GM23248 (cell line): ENCODE data around the gene USP32. TPM values are rescaled to one million over a fixed set of nuclear protein-coding genes. Genes with fewer than 3 reads are reported as not detected.

Experiments
- DNase-seq: peaks from one replicate; pipeline ENCODE4 v3.0.0-alpha.2; 2015
- H2AFZ ChIP-seq: fragments of 200-600 bp; sonication (generic); 2 replicates; pipeline ENCODE4 v1.6.1; 2016; ENCODE audit warnings: antibody characterized with exemption
- H3F3A ChIP-seq: fragments of 200-600 bp; sonication (generic); 2 replicates; pipeline ENCODE4 v1.6.1; 2016; ENCODE audit warnings: mild to moderate bottlenecking, antibody characterized with exemption, mixed run types; ENCODE audit not compliant: insufficient read depth
- H3K27ac ChIP-seq: fragments of 200-600 bp; sonication (generic); 2 replicates; pipeline ENCODE4 v1.5.1; 2016; ENCODE audit warnings: mild to moderate bottlenecking
- H3K27me3 ChIP-seq: fragments of 200-600 bp; sonication (generic); replicated peaks from 2 replicates; pipeline ENCODE4 v1.6.1; 2016; ENCODE audit warnings: mild to moderate bottlenecking; ENCODE audit not compliant: insufficient read depth
- H3K36me3 ChIP-seq: fragments of 200-600 bp; sonication (generic); 2 replicates; pipeline ENCODE4 v1.6.1; 2016; ENCODE audit warnings: low read depth, mild to moderate bottlenecking
- H3K4me1 ChIP-seq: fragments of 200-600 bp; sonication (generic); 2 replicates; pipeline ENCODE4 v1.6.1; 2016; ENCODE audit warnings: mild to moderate bottlenecking; ENCODE audit not compliant: insufficient read depth
- H3K4me2 ChIP-seq: fragments of 200-600 bp; sonication (generic); one replicate; pipeline ENCODE4 v1.6.1; 2016; ENCODE audit warnings: mild to moderate bottlenecking; ENCODE audit not compliant: unreplicated experiment
- H3K4me3 ChIP-seq: fragments of 200-600 bp; sonication (generic); 2 replicates; pipeline ENCODE4 v1.5.1; 2016; ENCODE audit warnings: mild to moderate bottlenecking
- H3K79me2 ChIP-seq: fragments of 200-600 bp; sonication (generic); 2 replicates; pipeline ENCODE4 v1.6.1; 2016; ENCODE audit warnings: mild to moderate bottlenecking; ENCODE audit not compliant: insufficient read depth
- H3K9ac ChIP-seq: fragments of 200-600 bp; sonication (generic); 2 replicates; pipeline ENCODE4 v1.6.1; 2016; ENCODE audit warnings: mild to moderate bottlenecking
- H3K9me2 ChIP-seq: fragments of 200-600 bp; sonication (generic); 2 replicates; pipeline ENCODE4 v1.6.1; 2016; ENCODE audit warnings: mixed run types, mild to moderate bottlenecking, moderate library complexity; ENCODE audit not compliant: insufficient read depth
- H3K9me3 ChIP-seq: fragments of 200-600 bp; sonication (generic); one replicate; pipeline ENCODE4 v1.6.1; 2017; ENCODE audit warnings: low read depth
- H4K20me1 ChIP-seq: fragments of 200-600 bp; sonication (generic); 2 replicates; pipeline ENCODE4 v1.6.0; 2016; ENCODE audit not compliant: insufficient read depth
- EZH2 ChIP-seq: fragments of 200-600 bp; sonication (generic); IDR thresholded peaks from 2 replicates; pipeline ENCODE4 v1.6.1; 2018; ENCODE audit warnings: antibody characterized with exemption, mild to moderate bottlenecking; ENCODE audit not compliant: insufficient read depth, poor library complexity, severe bottlenecking
- EZH2phosphoT487 ChIP-seq: fragments of 200-600 bp; sonication (generic); IDR thresholded peaks from 2 replicates; pipeline ENCODE4 v1.6.1; 2018; ENCODE audit warnings: antibody characterized with exemption, moderate library complexity, mild to moderate bottlenecking, low read depth; ENCODE audit not compliant: insufficient read depth
- WGBS, 2 experiments: methylation state at CpG; one replicate each; pipeline ENCODE4 v1.1.6; 2015 to 2017; ENCODE audit warnings: low lambda C conversion rate in 2 of 2, low coverage in 1 of 2; ENCODE audit errors: missing lambda C conversion rate in 2 of 2; 5-methylcytosine and 5-hydroxymethylcytosine counted together
- in situ Hi-C: fragments of 300-500 bp; cut with MboI; formaldehyde crosslinking; loops from 2 replicates; pipeline ENCODE4 v1.15.0; 2020
- polyA plus RNA-seq: library from polyadenylated mRNA; unstranded; fragments of >200 nt; fragmentation: Nextera tagmentation; extraction: Ambion mirVana; gene quantifications from 2 replicates; pipeline ENCODE4 v1.2.1, GENCODE V29; 2016
- total RNA-seq: library from RNA; depleted of rRNA; stranded (reverse); fragments of >200 nt; shearing (Covaris generic); gene quantifications from 2 replicates; pipeline ENCODE4 v1.2.3, GENCODE V29; 2014

The USP32 gene
- total and polyA plus RNA-seq, 2 experiments from 2014 or later = 14.0 to 33.9 TPM

- peaks cover 100% of the 10 kb centered on the region for H3K79me2 ChIP-seq
- peaks cover 12% of the 10 kb centered on the region for H3K4me1 ChIP-seq
- DNase-seq = no peak
- no peak for TF ChIP-seq EZH2phosphoT487
- TF ChIP-seq EZH2 = no peak
- H3K36me3 ChIP-seq = no peaks in the 10 kb centered on the region
- H3K27me3 ChIP-seq = no peaks in the 10 kb centered on the region
- no peaks in the 10 kb centered on the region for H3K9me2 ChIP-seq
- in situ Hi-C loops = no loop called here
- H3K27ac ChIP-seq = no peak overlapping the region
- no peak overlapping the region for H3K4me3 ChIP-seq
- H2AFZ ChIP-seq = no peak overlapping the region
- 95 to 100% methylated on average over 1 of the region's 1 CpG for WGBS, 2 experiments
- no peaks in the 10 kb centered on the region for H3F3A ChIP-seq
- H3K9me3 ChIP-seq = no peaks in the 10 kb centered on the region
- no peak overlapping the region for H3K9ac ChIP-seq
- peaks cover 9% of the 10 kb centered on the region; the same call in 1 of the 2 replicates for H4K20me1 ChIP-seq
- no peak overlapping the region for H3K4me2 ChIP-seq
Measured at GRCh38 chr17:60314423-60314822, 77.5 kb downstream of the USP32 start.

- 34 to 45% methylated on average over 2 of the region's 2 CpGs for WGBS, 2 experiments
- TF ChIP-seq EZH2phosphoT487 = no peak
- Histone ChIP-seq H3K9me3 (no peaks in the 10 kb centered on the region), H3K4me2 (no peak overlapping the region), H3K9me2 (no peaks in the 10 kb centered on the region), H3K79me2 (peaks cover 100% of the 10 kb centered on the region), H3K27ac (0 out of 2 replicates have a peak overlapping the region, but pooled peaks have one; percentile 14), H3K4me3 (no peak overlapping the region), H3F3A (no peaks in the 10 kb centered on the region), H3K9ac (no peak overlapping the region), H2AFZ (no peak overlapping the region), H4K20me1 (peaks cover 9% of the 10 kb centered on the region; the same call in 1 of the 2 replicates), H3K27me3 (no peaks in the 10 kb centered on the region), H3K36me3 (no peaks in the 10 kb centered on the region), H3K4me1 (peaks cover 12% of the 10 kb centered on the region)
- in situ Hi-C loops = no loop called here
- peak; percentile 71 for DNase-seq
Measured at GRCh38 chr17:60311936-60312335, 80.0 kb downstream of the USP32 start.

GRCh38 chr17:60311186-60311585 lies 80.7 kb downstream of the USP32 start:
- in situ Hi-C loops = no loop called here
- 86 to 90% methylated on average over 2 of the region's 2 CpGs for WGBS, 2 experiments
- TF ChIP-seq EZH2 (no peak), EZH2phosphoT487 (no peak)
- H3K4me2 ChIP-seq = no peak overlapping the region
- no peak overlapping the region for H3K9ac ChIP-seq
- peaks cover 12% of the 10 kb centered on the region for H3K4me1 ChIP-seq
- peak; percentile 37 for DNase-seq
- 0 out of 2 replicates have a peak overlapping the region, but pooled peaks have one; percentile 14 for H3K27ac ChIP-seq
- peaks cover 100% of the 10 kb centered on the region for H3K79me2 ChIP-seq
- H2AFZ ChIP-seq = no peak overlapping the region
- no peaks in the 10 kb centered on the region for H3K27me3 ChIP-seq
- H3K4me3 ChIP-seq = no peak overlapping the region
- H3K9me2 ChIP-seq = no peaks in the 10 kb centered on the region
- H4K20me1 ChIP-seq = peaks cover 9% of the 10 kb centered on the region; the same call in 1 of the 2 replicates
- H3F3A ChIP-seq = no peaks in the 10 kb centered on the region
- no peaks in the 10 kb centered on the region for H3K9me3 ChIP-seq
- H3K36me3 ChIP-seq = no peaks in the 10 kb centered on the region

GRCh38 chr17:60305141-60305540 lies 86.8 kb downstream of the USP32 start:
- in situ Hi-C loops = no loop called here
- H3K4me3 ChIP-seq = no peak overlapping the region
- H4K20me1 ChIP-seq = no peaks in the 10 kb centered on the region
- H3K27me3 ChIP-seq = no peaks in the 10 kb centered on the region
- no peaks in the 10 kb centered on the region for H3K9me3 ChIP-seq
- WGBS, 2 experiments = 69 to 71% methylated on average over 4 of the region's 4 CpGs
- H3K9me2 ChIP-seq = no peaks in the 10 kb centered on the region
- H3K4me2 ChIP-seq = no peak overlapping the region
- no peaks in the 10 kb centered on the region for H3K4me1 ChIP-seq
- no peak overlapping the region for H3K9ac ChIP-seq
- no peak overlapping the region for H2AFZ ChIP-seq
- peaks cover 99% of the 10 kb centered on the region for H3K79me2 ChIP-seq
- no peak overlapping the region for H3K27ac ChIP-seq
- H3F3A ChIP-seq = no peaks in the 10 kb centered on the region
- H3K36me3 ChIP-seq = no peaks in the 10 kb centered on the region; the same call in 1 of the 2 replicates
- TF ChIP-seq EZH2 (no peak), EZH2phosphoT487 (no peak)
- DNase-seq = no peak

GRCh38 chr17:60304502-60304901 lies 87.4 kb downstream of the USP32 start:
- Histone ChIP-seq H3K79me2 (peaks cover 99% of the 10 kb centered on the region), H3K36me3 (no peaks in the 10 kb centered on the region; the same call in 1 of the 2 replicates), H3K9ac (no peak overlapping the region), H2AFZ (no peak overlapping the region), H3K27me3 (no peaks in the 10 kb centered on the region), H3K9me3 (no peaks in the 10 kb centered on the region), H3K4me3 (no peak overlapping the region), H3K27ac (no peak overlapping the region), H4K20me1 (no peaks in the 10 kb centered on the region), H3K4me1 (no peaks in the 10 kb centered on the region), H3F3A (no peaks in the 10 kb centered on the region), H3K9me2 (no peaks in the 10 kb centered on the region), H3K4me2 (no peak overlapping the region)
- in situ Hi-C loops = no loop called here
- TF ChIP-seq EZH2 (no peak), EZH2phosphoT487 (no peak)
- no peak for DNase-seq
- 95 to 98% methylated on average over 2 of the region's 2 CpGs for WGBS, 2 experiments
